ENCODE data around the gene DNASE1L1.

DNASE1L1 gene

GRCh38 chrX:154436374-154436982, 27.4 kb upstream of the DNASE1L1 start:
- no peak for DNase-seq

- no peak for DNase-seq
Observed at GRCh38 chrX:154435171-154435733, 26.2 kb upstream of the DNASE1L1 start.

GRCh38 chrX:154434394-154435168, 25.5 kb upstream of the DNASE1L1 start:
- no peak for DNase-seq

- no peak for DNase-seq
Observed at GRCh38 chrX:154433605-154434004, 24.6 kb upstream of the DNASE1L1 start.

GRCh38 chrX:154432210-154432609, 23.2 kb upstream of the DNASE1L1 start:
- DNase-seq: no peak

GRCh38 chrX:154431341-154431740, 22.3 kb upstream of the DNASE1L1 start:
- peak; percentile 53 to 87 for DNase-seq

DNA sequence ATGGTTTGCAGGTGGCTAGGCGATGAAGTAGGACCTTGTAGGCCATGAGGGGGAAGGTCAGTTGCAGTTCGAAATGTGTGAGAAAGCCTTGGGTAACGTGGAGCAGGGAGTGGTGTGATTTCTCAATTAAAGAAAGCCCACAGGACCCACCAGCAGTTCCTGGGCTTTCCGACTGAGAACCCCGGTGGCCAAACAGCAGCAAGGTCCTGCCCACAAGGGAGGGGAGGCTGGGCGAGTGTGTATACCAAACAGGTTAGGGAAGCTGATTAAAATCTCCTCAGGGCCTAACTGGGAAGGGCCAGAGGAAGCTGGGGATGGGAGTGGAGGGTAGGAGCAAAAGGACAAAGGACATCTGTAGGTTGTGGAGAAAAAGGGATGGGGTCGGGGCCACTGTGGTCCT, 21.9 kb upstream of the DNASE1L1 start:
- DNase-seq: peak; percentile 76 to 90

DNA sequence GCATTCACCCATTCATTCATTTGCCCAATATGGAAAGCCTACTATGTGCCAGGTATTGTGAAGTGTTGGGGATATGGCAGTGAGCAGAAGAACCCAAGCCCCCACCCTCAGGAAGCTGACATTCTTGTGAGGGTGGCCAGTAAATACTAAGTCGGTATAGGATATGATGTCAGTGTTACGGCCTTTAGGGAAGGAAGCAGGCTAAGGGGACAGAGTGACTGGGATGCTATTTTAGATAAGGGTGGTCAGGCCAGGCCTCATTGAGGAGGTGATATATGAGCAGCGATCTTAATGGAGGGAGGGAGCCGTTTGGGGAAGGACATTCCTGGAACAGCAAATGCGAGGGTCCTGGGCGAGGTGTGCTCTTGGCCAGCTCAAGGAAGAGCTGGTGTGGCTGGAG, 21.4 kb upstream of the DNASE1L1 start:
- DNase-seq: peak; percentile 22 to 53

- peak in 1 of 2 donors; percentile 59 for DNase-seq
Observed at GRCh38 chrX:154429711-154430110, 20.7 kb upstream of the DNASE1L1 start.

DNA sequence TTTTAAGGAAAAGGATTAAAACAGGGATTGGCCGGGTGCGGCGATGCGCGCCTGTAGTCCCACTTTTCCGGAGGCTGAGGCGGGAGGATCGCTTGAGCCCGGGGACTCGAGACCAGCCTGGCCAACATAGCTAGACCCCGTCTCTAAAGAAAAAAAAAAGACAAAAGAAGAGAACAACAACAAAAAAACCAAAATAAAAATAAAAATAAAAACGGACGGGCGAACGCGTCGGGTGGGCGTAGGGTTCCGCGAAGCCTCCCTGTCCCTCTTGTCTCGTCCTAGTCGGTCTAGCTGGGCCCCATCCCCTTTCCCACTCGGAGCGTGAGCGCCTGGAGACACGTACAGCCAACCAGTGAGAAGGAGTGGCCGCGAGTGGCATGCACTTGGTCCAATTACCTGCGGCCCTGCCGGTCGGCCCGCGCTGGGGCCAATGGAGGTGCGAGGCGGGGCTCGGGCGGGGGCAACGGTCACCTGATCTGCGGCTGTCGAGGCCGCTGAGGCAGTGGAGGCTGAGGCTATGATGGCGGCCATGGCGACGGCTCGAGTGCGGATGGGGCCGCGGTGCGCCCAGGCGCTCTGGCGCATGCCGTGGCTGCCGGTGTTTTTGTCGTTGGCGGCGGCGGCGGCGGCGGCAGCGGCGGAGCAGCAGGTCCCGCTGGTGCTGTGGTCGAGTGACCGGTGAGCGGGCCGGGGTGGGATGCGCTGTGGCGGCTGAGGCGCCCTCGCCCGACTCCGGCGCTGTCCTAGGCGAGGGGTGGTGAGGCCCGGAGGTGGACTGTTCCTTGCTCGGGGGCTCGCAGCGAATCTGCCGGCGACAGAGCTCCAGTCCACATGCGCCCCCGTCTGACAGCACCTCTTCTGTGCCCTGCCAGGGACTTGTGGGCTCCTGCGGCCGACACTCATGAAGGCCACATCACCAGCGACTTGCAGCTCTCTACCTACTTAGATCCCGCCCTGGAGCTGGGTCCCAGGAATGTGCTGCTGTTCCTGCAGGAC, 19.4 kb upstream of the DNASE1L1 start, which contains the start of gene ATP6AP1:
TSS of gene ATP6AP1 (plus strand) at position 502 of the 996 bp plus-strand sequence. CDS start at position 518, 16 bp downstream.
- DNase-seq: peak; percentile 87 to 92

- DNase-seq: peak; percentile 20 to 51
Observed at GRCh38 chrX:154426916-154427770, 18.1 kb upstream of the DNASE1L1 start.

DNA sequence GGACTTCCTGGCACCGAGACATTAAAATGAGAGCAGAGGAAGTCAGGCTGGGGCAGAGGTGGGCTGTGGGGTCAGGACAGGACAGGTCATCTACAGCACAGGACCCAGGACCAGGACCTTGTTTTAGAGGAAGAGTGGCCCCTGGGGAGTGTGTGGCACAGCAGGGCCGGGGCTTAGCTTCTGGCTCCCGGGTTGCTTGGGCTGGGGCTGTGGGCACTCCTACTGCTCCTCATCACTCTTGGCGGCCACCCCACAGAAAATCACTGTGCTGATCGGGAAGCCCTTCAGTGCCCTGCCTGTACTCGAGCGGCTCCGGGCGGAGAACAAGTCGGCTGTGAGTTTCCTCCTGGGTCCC, 11.3 kb upstream of the DNASE1L1 start:
- DNase-seq: no peak

DNA sequence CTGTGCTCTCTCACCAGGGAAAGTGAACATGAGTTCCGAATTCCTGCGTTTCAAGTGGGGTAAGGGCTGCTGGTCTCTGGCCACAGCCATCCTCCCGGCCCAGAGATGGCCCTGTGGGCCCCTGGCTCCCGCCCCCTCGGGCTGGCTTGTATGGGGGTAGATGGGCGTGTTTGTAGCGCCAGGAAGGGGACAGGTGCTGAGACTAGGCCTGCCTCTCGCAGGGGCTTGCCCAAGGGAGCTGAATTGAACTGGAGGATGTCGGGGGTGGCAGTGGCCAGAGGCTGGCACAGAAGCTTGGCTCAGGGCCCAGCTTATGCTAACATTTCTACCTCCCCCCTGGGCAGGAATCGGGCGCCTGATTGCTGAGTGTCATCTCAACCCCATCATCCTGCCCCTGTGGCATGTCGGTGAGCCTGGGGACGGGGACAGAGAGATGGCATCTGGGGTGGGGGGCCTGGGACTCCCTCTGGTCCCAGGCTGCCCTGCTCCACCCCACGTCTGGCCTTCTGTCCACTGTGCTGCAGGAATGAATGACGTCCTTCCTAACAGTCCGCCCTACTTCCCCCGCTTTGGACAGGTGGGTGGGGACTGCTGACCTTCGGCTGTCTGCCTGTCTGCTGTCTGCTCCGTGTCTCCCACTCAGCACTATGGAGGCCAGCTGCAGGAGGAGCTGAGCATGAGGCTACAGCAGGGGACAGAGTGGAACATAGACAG, 10.8 kb upstream of the DNASE1L1 start:
- DNase-seq: no peak

GRCh38 chrX:154419189-154419588, 10.1 kb upstream of the DNASE1L1 start:
- DNase-seq: no peak

- no peak for DNase-seq
Observed at GRCh38 chrX:154417157-154417556, 8.1 kb upstream of the DNASE1L1 start.

GRCh38 chrX:154413142-154413541, 4.1 kb upstream of the DNASE1L1 start:
- no peak for DNase-seq

DNA sequence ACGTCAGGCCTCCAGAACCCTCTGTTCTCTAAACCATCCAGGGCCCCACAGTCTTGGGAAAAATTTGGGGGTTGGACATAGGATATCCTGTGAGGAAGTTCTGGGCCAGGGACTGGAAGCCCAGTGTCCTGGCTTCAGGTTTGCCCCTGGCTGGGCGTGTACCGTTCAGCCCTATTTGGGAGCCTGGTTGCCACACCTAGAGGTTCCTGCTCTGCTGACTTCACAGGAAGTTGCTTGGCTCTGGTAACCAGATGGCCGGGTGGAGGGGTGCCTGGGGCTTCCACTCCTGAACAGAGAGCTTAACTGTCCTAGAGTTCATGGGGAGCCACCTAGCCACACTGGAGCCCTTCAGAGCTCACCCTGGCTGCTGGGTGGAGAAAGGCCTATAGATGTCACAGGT, 3.4 kb upstream of the DNASE1L1 start:
- no peak for DNase-seq

DNA sequence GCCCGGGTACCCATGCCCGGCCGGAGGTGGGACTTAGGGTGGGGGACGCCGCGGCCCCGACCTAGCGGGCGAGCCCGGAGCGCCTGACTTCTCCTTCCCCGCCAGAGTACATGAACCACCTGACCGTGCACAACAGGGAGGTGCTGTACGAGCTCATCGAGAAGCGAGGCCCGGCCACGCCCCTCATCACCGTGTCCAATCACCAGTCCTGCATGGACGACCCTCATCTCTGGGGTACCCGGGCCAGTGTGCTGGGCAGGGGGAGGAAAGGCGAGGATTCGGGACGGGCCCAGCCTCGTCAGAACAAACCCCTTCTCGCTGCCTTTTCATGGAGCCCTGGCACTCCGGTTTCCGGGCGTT, 2.9 kb upstream of the DNASE1L1 start:
- DNase-seq: peak in 1 of 2 donors; percentile 33

GRCh38 chrX:154408659-154409221, 314 bp downstream of the DNASE1L1 start:
- no peak for DNase-seq

GRCh38 chrX:154404625-154405192, 4.3 kb downstream of the DNASE1L1 start:
- no peak for DNase-seq

DNA sequence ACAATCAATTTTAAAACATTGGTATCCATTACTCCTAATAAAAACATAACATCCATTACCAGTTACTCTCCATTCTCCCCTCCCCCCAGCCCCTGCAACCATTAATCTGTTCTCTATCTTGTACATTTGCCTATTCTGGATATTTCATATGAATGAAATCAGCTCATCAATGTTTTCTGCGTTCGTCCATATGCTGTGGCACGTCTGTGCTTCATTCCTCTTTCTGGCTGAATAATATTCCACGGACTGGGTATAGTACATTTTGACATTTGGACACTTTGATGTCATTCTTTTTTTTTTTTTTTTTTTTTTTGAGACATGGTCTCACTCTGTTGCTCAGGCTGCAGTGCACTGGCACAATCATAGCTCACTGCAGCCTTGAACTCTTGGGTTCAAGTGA, 5.2 kb downstream of the DNASE1L1 start:
- no peak for DNase-seq
